Measurements from ENCODE around the gene MEGF6. TPM values are rescaled to one million over a fixed set of nuclear protein-coding genes. Genes with fewer than 3 reads are reported as not detected.

Gene MEGF6
- total RNA-seq, 1 donor from 2014 or later: 6.4 TPM

GRCh38 chr1:3553940-3554223 lies 57.4 kb downstream of the MEGF6 start:
- DNase-seq: no peak

- no peak for DNase-seq
These were observed 58.0 kb downstream of the MEGF6 start for GRCh38 chr1:3553166-3553939.

- no peak for DNase-seq
These were observed 58.6 kb downstream of the MEGF6 start for GRCh38 chr1:3552751-3553150.

- DNase-seq: no peak
These were observed 59.1 kb downstream of the MEGF6 start for GRCh38 chr1:3552176-3552575.

DNA sequence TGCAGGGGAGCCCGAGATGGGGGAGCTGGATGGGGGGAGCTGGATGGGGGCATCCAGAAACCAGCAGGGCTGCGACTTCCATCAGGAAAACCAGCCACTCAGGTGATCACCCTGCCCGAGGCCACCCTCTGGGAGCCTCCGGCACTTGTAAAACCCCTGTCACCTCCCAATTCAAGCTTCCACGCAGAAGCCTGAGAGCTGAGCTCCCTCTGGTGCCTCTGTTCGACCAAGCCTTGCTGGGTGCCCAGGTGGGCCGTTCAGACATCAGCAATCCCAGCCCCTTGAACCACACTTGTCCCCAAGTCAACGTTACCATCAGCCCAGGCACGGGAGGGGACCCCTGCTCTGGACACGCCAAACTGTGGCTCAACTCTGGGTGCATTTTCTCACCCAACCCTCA lies 59.6 kb downstream of the MEGF6 start:
- DNase-seq: no peak

DNA sequence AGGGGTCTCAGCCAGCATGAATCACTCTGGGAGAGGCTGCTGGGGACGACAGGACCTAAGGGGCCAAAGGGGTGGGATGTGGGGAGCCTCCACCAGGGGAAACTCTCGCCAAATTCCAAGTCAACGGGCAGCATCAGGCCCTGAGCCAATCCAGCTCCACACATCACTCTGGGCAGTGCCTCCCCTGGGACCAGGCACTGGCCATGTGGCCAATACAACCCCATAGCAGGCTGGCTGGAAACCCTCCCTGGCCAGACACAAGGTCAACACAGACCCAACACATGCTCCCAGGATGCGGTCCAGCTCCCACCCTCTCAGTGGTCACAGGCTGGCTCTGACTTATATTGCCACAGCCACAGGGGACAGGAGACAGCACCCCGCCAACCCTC lies 60.0 kb downstream of the MEGF6 start:
- no peak for DNase-seq

DNA sequence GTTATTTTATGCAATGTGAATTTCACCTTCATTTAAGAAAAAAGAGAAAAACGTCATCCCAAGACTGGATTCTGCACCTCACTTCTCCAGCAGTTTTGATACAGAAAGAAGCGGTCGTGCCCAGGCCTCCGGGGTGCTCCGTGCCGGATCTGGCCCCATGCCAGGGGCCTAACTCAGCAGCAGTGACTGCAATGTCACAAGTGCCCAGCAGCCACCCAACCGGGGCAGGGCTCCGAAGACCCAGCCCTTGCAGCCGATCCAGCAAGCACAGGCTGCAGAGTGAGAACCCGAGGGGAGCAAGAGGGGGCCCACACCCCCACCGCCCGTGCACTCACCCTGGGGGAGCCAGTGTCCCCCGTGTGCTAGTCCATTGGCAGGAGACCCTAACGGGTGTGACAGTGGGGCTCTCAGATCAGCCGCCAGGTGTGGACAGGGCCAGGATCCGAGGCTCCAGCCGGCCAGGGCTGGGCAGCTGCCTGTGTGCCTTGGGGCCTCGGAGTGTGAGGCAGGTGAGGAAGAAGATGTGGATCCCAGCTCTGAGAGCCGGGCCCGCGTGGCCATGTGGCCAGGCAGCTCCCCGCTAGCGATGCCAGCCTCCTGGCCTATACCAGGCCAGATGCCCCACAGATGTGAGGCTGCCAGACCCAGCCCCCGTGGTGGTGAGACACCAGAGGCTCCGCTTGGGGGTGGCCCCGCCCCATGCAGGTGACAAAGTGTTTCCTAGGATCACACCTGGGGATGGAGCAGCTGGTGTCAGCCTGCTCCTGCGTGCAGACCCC lies 60.6 kb downstream of the MEGF6 start:
- no peak for DNase-seq

GRCh38 chr1:3548895-3549294 lies 62.4 kb downstream of the MEGF6 start:
- no peak for DNase-seq

DNA sequence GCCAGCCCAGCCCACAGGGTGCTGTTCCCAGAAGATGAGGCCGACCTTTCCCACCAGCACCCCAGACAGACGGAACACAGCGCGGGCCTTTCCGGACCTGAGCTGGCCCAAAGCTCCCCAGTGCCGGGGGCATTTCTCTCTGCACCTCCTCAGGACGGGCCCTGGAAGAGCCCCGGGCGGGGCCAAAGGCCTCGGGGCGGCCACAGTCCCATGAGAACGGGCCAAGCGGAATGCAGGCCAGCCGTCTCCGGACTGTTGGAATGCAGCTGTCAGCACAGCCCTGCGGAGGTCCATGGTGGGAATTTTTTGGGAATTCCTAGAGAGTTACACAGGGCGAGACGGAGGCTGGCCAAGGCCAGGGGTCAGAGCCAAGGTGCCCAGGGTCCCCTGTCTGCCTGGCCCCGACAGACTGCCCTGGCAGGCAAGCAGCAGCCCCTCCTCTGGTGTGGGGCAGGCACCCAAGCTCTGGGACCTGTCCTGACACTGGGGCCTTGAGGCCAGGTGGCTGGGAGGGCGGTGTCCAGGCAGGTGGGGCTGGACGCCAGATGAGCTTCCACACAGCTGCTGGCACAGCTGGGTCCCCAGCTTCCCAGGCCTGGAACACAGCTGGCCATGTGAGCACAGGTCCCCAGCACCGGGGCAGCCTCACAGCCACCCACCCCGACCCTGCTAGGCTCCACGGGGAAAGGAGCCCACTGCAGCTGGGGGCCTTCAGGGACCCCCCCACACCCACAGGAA lies 63.0 kb downstream of the MEGF6 start:
- DNase-seq: no peak

DNA sequence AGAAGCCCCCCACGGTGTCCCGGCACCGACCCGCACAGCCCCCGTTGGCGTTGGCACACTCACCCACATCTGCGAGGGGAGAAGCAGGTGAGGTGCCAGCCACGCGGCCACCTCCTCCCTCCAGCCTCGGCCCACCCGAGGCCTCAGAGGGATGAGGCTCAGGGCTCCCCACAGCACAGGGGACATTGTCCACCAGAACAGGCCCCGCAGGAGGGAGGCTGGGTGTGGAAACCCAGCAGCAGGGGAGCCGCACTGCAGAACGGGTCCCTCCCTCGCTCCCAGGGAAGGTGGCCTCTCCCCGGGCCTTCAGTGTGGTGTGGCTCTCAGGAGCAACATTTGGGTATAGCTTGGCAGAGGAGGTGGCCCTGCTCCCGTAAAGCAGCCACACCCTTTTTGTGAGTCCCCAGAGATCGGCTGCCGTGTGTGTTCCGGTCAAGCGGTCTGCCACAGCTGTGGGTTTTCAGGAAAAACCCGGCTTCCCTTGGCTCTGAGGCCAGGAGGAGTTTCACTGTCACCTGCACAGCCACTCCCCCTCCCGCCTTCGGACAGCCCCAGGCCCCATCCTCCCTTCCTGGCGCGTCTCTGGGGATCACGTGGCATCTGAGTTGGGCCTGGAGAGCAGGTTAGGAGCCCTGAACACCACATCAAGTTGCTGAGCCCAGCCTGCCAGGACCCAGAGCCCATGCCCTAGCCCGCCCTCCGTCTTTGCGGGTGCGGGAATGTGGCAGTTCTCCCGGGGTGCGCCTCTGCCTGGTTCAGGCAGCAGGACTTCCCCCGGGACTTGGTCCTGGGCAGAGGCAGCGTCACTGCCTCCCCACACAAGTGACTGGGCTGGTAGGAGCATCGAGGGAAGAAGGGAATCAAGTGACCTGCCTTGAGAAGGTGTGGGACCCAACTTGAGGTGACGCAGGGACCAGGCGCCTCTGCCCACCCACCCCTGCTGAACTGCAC lies 64.0 kb downstream of the MEGF6 start:
- no peak for DNase-seq

GRCh38 chr1:3546048-3546384 lies 65.3 kb downstream of the MEGF6 start:
- no peak for DNase-seq

- DNase-seq: no peak
These were observed 65.8 kb downstream of the MEGF6 start for GRCh38 chr1:3545363-3546047.

DNA sequence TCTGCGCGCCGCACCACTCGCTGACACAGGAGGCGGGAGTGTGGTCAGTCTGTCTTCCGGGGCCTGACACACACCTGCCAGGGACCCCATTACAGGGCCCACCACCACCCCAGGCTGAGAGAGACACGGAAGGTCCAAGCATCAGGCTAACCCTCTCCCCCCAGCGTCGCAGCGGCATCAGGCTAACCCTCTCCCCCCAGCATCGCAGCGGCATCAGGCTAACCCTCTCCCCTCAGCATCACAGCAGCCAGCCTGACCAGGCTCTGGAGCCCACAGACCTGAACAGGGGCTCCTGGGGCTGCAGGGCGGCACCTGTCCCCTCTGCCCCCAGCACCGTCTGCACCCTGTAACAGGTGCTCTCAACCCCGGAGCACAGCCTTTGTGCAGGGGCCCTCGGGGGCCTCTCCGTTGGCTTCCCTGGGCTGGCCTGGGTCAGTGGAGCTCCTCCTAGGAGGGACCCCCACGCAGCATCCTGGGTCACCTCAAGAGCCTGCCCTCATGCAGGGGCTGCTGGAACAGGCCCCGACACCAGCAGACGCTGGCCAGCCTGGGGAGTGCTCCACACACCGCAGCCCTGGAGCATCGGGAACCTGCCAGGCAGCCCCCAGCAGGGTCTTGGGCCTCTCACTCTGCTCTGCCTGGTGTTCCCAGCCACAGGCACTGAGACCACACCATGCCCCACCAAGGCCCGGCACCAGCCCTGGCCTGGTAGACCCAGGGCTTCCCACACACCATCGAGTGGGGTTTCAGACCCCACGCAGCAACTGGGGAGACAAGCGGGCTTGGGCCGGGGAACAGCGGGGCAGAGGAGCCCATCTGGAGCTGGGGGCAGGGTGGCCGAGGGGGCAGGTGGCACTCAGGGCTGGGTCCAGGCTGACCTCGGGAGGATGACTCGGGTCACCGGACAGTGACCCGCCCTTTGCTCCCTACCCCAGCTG lies 67.0 kb downstream of the MEGF6 start:
- DNase-seq: no peak

- no peak for DNase-seq
These were observed 68.0 kb downstream of the MEGF6 start for GRCh38 chr1:3543076-3544039.

DNA sequence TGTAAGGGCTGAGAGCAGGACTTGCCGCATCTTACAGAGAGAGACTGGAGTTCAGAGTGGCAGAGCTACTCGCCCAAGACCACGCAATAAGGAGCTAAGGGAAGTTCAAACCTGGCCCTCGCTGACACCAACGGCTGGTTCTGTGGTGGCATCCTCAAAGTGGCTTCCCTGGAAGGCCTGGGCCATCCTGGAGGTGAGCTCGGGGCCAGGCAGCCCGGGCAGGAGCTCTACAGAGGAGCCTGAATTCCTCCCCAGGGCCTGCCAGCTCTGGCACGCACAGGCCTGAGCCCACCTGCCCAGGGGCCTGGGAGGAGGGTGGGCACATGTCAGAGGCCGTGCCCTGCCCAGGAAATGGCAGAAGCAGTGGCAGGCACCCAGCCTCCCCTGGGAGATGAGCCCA lies 68.6 kb downstream of the MEGF6 start:
- no peak for DNase-seq

DNA sequence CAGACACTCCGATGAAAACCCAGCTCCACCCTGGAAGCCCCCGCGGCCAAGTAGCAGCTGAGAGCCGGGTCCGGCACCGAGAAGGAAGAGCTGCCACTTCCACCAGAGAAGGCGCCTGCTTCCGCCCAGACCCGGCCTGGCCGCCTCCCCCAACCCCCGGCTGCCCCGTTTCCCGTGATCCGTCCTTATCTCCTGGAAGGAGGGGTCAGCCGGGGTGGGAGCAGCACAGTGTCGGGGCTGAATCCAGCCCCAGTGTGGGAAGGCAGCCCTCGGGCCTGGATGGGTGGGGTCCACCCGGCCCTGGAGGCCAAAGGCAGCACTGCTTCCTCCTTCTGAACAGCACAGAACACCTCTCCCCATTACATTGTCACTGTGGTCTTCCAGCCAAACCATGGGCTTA lies 69.4 kb downstream of the MEGF6 start:
- no peak for DNase-seq

GRCh38 chr1:3541465-3541864 lies 69.8 kb downstream of the MEGF6 start:
- DNase-seq: no peak

- no peak for DNase-seq
These were observed 70.4 kb downstream of the MEGF6 start for GRCh38 chr1:3540876-3541275.

- DNase-seq: no peak
These were observed 71.4 kb downstream of the MEGF6 start for GRCh38 chr1:3539707-3540425.

All from occipital lobe (tissue), 2 donors.